Smooth muscle cell of the brain vasculature (primary cell): ENCODE measurements around the gene COBL.

Source experiments
- DNase-seq: peaks from one replicate; pipeline ENCODE4 v3.0.0-alpha.2; 2012; ENCODE audit warnings: low read depth, low spot score

The COBL gene

GRCh38 chr7:51121931-51122425 is 194.6 kb downstream of the COBL start:
- DNase-seq, result no peak

- DNase-seq, result no peak
These were observed 195.4 kb downstream of the COBL start for GRCh38 chr7:51121036-51121790.

- DNase-seq, result no peak
These were observed 198.0 kb downstream of the COBL start for GRCh38 chr7:51118628-51119027.

- DNase-seq, result no peak
These were observed 202.1 kb downstream of the COBL start for GRCh38 chr7:51114501-51114900.

- no peak for DNase-seq
These were observed 202.6 kb downstream of the COBL start for GRCh38 chr7:51113962-51114361.

- DNase-seq, result no peak
These were observed 203.0 kb downstream of the COBL start for GRCh38 chr7:51113560-51113959.

GRCh38 chr7:51111241-51111940 is 205.2 kb downstream of the COBL start:
- DNase-seq, result no peak

GRCh38 chr7:51108134-51108533 is 208.5 kb downstream of the COBL start:
- DNase-seq, result no peak

- DNase-seq, result no peak
These were observed 212.3 kb downstream of the COBL start for GRCh38 chr7:51104278-51104677.

- DNase-seq, result no peak
These were observed 212.9 kb downstream of the COBL start for GRCh38 chr7:51103718-51104117.

GRCh38 chr7:51102828-51103227 is 213.8 kb downstream of the COBL start:
- DNase-seq, result no peak

GRCh38 chr7:51101111-51101757 is 215.4 kb downstream of the COBL start:
- DNase-seq, result no peak

GRCh38 chr7:51090411-51090810 is 226.2 kb downstream of the COBL start:
- DNase-seq, result no peak

- no peak for DNase-seq
These were observed 231.4 kb downstream of the COBL start for GRCh38 chr7:51085034-51085692.

GRCh38 chr7:51084121-51084520 is 232.5 kb downstream of the COBL start:
- no peak for DNase-seq

GRCh38 chr7:51082940-51083533 is 233.6 kb downstream of the COBL start:
- no peak for DNase-seq

GRCh38 chr7:51082096-51082840 is 234.3 kb downstream of the COBL start:
- no peak for DNase-seq

GRCh38 chr7:51081270-51081890 is 235.2 kb downstream of the COBL start:
- no peak for DNase-seq

GRCh38 chr7:51080622-51081269 is 235.9 kb downstream of the COBL start:
- no peak for DNase-seq

- DNase-seq, result no peak
These were observed 236.4 kb downstream of the COBL start for GRCh38 chr7:51080216-51080615.
